Measurements from ENCODE around the gene PHF20.
"Not testable (repeated sequence)": the region's sequence is repeated elsewhere in the genome, so short reads cannot be mapped to it uniquely, and the experiment has no call there.

Gene PHF20

DNA sequence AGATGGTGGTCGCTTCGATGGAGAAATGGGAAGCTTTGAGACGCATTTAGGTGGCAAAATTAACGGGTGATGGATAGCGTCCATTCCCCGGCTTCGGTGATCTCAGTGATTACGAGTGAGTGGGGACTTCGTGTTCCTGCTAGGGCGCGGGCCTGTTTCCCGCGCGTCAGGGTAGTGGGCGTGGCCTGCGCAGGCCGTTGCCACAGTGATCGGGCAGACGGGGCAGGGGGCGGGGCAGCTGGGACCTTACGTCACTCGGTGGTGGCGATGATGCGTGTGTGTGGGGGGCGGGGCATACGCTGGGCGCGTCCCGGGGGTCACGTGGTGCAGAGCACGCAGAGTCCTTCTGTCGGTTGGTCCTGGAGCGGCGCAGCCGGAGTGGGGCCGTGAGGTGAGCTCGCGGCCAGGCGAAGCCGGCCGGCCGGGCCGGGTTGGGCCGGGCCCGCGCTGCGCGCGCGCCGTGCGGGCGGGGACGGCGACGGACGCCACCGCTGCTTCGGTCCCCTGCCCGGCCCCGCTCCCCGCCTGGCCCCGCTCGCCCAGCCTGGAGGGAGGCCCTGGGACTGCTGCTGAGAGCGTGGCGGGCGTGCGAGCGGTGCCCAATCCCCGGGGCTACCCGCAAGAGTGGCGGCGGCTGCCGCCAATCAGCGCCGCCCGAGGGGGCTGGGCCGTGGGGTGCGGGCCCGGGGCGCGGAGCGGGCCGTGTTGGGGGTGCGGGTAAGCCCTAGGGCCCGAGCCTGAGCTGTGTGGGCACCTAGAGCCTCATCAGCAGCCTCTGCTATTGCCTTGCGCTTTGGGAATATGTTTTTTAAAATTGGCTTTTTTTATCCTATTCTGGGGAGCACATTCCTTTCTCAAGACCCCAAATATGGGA is at the start of gene PHF20:
Gene PHF20, plus strand, starts transcription at position 327 of the 874 bp plus-strand sequence. CDS start 29,508 bp downstream, outside the sequence.
- DNase-seq (ENCODE audit: low read depth): peak; percentile 100

DNA sequence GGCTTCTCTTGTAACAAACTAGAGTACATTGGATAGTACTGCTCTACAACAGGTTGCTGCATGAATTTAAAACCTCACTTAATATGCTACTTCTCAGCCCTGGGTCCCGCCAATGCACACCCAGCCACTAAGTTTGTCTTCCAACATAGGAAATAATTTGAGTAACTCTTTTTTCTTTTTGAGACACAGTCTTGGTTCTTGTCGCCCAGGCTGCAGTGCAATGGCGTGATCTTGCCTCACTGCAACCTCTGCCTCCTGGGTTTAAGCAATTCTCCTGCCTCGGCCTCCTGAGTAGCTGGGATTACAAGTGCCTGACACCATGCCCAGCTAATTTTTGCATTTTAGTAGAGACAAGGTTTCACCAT is 48.6 kb upstream of the PHF20 start:
- DNase-seq (ENCODE audit: low read depth): not testable (repeated sequence)

DNA sequence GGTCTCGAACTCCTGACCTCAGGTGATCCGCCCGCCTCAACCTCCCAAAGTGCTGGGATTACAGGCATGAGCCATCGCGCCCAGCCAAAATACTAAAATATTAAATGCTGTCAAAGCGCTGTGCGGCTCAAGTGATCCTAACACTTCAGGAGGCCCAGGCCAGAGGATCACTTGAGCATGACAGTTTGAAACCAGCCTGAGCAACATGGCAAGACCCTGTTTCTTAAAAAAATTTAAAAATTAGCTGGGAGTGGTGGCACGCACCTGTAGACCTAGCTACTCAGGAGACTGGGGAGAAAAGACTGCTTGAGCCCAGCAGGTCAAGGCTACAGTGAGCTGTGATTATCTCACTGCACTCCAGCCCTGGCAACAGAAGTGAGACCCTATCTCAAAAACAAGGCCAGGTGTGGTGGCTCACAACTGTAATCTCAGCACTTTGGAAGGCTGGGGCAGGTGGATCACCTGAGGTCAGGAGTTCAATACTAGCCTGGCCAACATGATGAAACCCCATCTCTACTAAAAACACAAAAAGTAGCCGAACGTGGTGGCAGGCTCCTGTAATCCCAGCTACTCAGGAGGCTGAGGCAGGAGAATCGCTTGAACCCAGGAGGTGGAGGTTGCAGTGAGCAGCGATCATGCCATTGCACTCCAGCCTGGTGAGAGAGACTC is 48.0 kb upstream of the PHF20 start:
- DNase-seq (ENCODE audit: low read depth): not testable (repeated sequence)

DNA sequence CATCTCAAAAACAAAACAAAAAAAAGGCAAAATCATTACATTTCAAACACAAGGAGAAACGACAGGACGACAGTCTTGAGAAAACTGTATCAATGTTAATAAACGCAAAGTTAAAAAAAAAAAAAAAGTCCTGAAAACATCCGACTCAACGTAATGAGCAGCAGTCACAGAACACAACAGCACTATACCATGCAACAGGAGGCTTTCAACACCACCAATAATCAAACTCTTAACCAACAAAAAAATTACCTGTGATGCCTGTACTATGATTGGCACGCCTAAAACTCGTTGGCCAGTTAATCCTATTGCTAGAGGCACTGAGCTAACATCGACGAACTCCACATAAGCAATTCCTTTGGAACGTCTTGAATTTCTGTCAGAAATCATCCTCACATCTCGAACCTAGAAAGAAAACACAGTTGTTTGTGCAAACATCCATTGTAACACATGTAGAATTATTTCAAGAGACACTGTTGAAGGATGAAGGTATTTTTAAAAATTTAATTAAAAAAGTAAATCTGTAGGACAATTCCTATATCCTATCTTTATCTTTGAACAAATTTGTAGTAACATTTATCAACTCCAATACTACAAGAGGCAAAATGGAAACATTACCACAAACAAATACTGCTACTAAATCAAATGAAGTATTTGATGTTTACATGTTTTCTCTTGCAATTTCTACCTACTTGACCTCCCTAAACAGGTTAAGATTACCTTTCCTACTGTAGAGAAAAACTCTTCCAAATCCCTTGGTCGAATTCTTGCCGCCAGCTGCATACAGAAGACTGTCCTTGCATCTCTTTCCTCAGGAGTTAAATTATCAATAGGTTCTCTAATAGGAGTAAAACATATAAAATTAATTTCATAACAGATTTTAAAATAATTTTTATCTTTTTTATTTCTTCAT is 47.2 kb upstream of the PHF20 start:
- no peak for DNase-seq (ENCODE audit: low read depth)

DNA sequence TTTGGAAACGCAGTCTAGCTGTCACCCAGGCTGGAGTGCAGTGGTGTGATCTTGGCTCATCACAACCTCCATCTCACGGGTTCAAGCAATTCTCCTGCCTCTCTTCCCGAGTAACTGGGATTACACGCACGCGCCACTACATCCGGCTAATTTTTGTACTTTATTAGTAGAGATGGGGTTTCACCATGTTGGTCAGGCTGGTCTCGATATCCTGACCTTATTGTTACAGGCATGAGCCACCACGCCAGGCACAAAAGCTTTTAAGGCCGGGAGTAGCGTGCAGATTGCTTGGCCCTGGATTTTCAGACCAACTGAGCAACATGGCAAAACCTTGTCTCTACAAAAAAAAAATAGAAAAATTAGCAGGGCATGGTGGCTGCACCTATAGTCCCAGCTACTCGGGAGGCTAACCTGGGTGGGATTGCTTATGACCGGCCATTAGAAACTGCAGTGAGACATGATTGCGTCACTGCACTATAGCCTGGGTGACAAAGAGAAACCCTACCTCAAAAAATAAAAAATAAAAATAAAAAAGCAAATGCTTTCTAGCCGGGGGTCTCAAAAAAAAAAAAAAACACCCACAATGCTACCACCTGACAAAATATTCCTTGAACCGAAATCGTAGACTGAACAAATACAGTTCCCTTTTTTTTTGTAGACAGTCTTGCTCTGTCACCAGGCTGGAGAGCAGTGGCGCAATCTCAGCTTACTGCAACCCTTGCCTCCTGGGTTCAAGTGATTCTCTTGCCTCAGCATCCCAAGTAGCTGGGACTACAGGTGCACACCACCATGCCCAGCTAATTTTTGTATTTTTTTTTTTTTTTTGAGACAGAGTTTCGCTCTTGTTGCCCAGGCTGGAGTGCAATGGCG is 44.7 kb upstream of the PHF20 start:
- no peak for DNase-seq (ENCODE audit: low read depth)

DNA sequence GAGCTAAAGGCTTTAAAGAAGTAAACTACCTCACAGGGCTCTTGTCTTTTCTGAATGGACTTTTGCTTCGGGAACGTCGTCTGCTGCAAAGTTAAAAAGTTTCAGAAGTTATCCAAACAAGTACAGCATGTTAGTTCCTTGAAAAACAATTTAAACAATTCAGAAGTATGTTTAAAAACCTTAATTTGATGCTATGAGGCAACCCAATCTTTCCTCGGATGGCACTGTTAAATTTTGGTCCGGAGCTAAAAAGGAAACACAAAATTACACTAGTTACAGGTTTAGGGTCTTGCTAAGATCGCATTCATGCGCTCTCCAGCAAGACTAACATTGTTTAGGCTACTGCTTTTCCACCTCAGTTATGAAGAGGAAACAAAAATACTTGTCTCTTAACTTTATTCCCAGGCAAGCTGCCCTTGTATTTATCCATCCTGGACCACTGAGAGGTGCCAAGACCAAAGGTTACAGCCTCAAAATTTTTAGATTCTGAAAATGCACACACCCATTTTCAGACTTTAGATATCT is 42.5 kb upstream of the PHF20 start:
- DNase-seq (ENCODE audit: low read depth): no peak

DNA sequence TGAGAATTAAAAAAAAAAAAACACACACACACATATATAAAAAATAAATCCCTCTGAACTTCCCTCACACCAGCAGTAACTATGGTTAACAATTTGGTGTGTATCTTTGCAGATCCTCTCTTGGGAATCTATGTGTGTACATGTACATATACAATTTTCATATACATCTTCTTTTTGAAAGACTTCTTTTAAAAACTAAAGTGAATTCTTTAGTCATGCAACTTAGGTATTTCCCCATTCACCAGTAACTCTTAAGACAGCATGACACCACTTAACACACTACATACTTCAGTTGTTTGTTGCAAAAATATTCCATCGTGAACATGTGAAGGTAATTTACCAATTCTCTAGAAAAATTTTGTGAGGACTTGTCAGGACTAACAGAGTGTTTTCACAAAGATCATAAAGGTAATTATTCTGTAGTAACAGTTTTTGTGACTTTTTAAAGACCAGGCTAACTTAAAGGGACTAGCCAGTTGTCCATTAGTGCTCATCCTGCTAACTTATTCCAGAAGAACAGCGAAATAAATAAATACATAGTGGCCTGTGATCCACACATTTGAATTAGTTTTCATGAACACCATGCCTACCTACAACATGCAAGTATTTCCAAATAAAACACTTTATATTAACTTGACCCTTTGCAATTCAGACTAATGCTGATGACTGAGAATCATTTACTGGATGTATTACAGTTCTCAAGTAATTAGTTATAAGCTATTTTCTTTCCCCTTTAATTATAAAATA is 41.8 kb upstream of the PHF20 start:
- DNase-seq (ENCODE audit: low read depth): no peak

DNA sequence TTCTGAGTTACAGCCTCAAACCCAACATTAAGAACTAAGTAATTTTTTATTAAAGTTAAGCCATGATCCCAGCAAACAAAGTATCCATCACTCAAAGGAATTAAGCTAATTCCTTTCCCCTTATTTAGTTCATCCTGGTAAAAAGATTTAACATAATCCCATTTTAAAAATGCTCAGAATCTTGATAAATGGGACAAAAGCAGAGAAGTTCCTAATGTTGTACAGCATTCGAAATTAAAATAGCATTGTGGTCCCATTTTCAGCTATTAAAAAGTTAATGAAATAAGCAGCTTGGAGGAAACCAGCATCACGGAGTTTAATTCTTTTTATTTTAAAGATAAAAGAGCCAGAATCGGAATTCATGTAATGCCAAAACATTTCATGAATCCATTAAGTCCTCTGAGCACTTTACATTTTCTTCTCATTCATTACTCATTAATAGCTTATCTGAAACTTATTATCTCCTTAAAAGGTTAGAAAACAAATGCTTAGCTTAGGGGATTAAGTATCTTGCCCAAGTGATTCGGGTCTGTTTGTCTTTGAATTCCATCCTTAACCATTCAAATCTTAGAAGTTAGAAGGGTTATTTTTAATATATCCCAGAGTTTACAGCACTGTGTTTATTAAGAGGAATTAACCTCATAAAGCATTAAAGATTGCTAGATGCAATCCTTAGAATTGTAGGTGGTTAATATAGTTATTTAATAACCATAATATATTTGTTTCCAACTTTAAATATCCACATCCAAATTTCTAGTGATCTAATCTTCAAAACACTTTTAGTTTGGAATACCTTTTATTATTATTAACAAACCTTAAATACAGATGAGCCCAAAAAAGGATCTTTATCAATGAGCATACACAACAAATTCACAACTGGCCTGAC is 41.0 kb upstream of the PHF20 start:
- DNase-seq (ENCODE audit: low read depth): no peak

DNA sequence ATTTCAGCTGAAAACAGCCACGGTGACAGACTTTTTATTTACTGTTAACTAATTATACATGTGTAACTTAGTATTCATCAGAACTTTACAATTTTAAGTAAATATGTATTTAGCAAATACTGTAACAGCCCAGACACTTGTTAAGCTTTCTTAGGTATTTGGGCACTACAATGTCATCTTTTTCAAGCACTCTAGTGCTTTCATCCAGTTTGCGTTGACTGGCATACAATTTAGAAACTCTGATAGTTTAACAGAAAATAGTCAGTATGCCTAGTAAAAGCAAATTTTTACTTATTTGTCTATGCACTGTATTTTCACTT is 40.4 kb upstream of the PHF20 start:
- no peak for DNase-seq (ENCODE audit: low read depth)

DNA sequence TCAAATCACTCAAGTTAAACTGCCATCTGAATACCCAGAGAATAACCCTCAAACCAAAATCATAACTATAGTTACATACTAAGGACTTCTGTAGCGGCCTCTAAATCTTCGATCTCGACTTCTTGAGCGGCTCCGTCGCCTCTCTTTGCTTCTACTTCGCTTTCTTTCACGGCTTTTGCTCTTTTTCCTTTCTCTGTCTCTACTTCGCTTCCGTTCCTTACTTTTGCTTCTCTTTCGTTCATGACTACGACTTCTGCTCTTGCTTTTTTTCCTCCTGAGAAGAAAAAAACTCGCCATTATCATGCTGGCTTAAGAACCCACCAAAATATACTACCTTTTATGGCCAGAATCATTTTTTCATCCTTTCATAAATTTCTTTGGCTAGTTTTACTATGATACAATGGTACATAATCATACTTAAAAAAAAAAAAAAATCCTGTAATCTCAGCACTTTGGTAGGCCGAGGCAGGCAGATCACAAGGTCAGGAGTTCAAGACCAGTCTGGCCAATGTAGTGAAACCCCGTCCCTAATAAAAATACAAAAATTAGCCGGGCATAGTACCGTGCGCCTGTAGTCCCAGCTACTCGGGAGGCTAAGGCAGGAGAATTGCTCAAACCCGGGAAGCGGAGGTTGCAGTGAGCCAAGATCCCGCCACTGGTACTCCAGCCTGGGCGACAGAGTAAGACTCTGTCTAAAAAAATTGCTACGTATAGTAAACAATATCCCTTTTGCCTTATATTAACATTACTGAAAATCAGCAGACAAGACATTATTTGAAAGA is 39.8 kb upstream of the PHF20 start:
- DNase-seq (ENCODE audit: low read depth): no peak

DNA sequence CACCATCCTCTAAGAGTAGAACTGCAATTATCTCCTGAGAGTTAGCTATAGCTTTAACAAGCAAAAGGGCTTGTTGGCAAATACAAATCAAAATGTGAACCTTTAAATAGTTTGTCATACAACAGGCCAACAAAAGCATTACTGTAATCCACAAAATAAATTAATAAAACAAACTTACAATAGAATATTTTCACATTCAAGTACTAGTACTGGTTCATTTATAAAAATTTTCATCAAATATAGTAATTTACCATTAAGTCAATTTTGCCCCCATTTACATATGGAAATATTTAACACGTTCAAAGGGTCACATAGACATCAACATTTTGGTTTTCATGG is 39.2 kb upstream of the PHF20 start:
- no peak for DNase-seq (ENCODE audit: low read depth)

DNA sequence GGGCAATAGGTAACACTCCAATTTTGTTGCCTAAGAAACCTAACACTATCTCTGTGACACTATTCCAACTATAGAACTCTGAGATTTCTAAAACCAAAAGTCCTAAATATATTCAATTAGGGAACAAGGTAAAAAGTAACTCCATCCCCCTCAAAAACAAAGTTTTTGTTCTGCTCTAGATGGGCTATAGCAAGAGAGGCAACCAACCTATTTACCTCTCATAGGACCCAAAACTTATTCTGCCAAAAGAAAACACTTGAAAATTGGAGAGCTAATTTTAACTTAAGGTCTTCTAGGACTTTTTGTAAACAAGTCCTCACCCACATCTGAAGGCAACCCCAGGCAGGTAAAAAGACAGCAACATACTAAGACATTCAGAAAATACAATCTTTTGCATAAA is 37.4 kb upstream of the PHF20 start:
- no peak for DNase-seq (ENCODE audit: low read depth)

DNA sequence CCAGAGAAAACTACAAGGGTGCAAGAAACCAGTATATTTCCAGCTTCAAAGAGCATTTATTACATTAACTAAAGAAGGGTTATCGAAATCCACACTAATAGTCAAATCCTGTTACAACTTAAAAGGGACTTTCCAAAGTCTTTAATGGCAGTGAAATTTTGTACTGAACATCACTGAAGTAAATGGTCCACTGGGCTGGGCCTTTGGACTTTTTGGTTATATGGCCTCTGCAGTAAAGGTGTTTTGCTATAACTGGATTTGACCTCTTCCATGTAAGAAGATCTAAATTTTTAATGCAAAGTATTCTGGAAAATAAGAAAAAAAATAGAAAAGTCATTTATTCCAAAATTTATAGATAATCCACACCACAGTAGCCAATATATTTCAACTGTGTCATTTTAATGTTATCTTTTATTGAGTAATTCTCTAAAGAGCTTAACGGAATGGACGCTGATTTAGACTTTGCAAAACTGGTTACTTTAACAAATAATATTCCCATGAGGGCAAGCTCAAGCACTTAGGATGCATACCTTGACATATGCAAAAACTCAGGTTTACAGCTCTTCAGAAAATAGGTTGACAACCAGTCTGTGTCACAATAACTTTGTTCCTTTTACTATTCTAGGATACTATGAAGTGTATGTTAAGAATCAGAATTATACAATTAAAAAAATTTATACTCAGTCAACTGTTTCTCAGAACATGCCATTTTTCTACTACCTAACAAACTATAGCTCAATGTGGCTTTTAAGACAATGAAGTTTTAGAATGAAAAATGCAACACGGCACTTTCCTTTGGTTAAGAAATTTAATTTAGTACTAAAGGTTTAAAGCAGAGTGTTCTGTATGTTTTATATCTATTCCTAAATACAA is 36.8 kb upstream of the PHF20 start:
- no peak for DNase-seq (ENCODE audit: low read depth)

DNA sequence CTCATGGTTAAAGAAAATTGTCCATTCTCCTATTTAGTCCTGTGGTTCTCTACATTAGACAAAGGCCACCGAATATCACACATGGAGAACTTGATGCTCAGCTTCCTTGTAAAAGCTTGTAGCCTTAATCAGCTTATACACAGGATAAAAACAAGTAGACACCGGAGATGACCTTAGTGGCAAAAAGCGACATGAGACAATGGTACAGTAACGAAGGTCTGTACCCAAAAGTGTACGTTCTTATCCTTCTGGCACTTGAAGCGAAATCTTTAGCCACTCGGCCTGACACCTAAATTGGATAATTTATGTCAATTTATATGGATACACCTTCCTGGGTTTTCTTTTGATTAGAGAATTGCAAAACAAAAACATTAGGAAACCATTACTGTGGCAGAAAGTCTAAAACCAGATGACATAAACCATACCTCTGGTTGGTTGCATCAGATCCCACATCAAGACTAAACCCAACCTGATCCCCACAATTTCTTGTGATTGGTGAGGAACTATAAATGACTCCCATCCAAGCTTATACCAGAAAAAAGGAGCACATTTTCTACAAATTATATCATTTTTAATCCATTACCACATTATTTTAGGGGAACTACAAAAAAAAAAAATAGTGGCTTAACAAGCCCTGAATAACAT is 35.9 kb upstream of the PHF20 start:
- DNase-seq (ENCODE audit: low read depth): no peak

DNA sequence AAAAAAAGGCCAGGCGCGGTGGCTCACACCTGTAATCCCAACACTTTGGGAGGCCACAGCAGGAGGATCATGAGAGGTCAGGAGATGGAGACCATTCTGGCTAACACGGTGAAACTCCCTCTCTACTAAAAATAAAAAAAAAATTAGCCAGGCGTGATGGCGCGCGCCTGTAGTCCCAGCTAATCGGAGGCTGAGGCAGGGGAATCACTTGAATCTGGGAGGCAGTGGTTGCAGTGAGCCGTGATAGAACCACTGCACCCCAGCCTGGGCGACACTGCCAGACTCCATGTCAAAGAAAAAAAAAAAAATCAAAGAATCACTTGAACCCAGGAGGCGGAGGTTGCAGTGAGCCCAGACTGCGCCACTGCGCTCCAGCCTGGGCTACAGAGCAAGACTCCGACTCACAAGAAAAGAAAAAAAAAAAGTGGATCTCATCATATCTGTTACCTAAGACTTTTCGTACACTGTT is 33.9 kb upstream of the PHF20 start:
- no peak for DNase-seq (ENCODE audit: low read depth)

DNA sequence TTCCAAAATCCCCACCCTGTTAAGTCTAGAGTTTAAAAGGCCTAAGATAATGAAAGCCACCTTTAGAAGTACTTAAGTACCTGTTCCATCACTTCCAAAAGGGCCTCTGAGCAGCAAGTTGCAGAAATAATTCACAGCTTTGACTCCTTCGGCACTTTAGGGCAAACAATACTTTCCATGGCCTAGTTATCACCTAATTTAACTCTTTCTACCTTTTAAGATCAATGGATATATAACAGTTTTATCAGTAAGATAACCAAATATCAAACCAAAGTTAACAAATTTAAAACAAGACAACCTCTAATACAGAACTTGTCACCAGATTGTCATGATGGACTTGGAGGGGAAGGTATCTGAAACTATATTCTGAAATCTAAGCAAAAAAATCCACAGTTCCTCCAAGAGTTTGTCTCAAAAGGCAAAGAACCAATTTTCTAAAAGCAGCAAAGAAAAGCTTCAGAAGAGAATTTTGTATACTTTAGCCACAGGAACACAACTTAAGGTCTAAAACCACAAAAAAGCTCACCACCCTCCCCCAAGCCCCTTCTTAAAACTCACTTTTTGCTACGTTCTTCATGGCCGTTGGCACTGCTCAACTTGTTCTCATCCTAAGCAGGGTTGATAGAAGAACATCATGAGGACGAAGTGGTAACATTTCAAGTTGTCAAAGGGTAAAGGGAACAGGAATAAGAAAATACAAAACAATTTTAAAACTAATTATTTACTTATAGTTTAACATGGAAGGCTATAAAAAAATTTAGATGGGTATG is 33.2 kb upstream of the PHF20 start:
- DNase-seq (ENCODE audit: low read depth): no peak

Measured in activated gamma-delta T cell treated with anti-CD3 and anti-CD28 coated beads, Interleukin-2, amount 50 U/mL, for 16 hours (primary cell).